GM18499 (cell line): ENCODE measurements around the gene EHD3.

Experiments used
- ATAC-seq: cut with Tn5 transposase; IDR thresholded peaks from one replicate; pipeline ENCODE4 v1.9.1; 2021; ENCODE audit warnings: moderate number of reproducible peaks; ENCODE audit not compliant: insufficient read depth, unreplicated experiment

The EHD3 gene

DNA sequence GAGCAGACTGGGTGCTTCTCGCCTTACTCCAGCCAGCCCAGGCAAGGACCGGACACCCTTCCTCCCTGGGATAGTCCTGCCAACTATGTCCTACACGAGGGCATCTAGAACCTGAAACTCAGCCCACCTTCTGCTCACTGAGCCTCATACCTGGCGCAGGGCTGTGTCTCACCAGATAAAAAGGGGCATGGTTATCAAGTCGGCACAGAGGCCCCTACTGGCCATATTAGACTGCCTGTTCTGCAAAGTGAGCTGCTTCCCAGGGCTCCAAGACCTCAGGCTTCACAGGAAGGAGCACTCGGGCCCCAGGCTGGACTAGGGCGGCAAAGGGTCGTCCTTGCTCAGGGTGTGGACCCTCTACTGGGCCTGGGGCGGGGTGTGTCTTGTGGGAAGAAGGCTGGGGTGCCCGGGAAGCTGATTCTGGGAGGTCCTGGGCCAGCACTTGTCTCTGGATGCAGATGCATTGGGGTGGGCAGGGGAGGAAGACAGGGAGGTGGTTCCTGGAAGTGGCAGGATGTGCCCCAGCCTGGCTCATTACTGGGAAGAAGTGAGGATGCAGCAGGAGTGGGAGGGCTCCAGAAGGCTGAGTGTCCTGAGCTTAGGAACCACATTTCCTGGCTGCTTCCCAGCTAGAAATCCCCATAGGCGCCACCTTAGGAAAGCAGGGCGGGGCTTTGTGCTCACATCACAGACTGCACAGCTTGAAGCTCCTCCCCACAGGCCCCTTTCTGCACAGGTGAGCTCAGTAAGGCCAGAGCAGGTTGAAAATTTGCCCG is 19.6 kb downstream of the EHD3 start:
- ATAC-seq, result no peak

DNA sequence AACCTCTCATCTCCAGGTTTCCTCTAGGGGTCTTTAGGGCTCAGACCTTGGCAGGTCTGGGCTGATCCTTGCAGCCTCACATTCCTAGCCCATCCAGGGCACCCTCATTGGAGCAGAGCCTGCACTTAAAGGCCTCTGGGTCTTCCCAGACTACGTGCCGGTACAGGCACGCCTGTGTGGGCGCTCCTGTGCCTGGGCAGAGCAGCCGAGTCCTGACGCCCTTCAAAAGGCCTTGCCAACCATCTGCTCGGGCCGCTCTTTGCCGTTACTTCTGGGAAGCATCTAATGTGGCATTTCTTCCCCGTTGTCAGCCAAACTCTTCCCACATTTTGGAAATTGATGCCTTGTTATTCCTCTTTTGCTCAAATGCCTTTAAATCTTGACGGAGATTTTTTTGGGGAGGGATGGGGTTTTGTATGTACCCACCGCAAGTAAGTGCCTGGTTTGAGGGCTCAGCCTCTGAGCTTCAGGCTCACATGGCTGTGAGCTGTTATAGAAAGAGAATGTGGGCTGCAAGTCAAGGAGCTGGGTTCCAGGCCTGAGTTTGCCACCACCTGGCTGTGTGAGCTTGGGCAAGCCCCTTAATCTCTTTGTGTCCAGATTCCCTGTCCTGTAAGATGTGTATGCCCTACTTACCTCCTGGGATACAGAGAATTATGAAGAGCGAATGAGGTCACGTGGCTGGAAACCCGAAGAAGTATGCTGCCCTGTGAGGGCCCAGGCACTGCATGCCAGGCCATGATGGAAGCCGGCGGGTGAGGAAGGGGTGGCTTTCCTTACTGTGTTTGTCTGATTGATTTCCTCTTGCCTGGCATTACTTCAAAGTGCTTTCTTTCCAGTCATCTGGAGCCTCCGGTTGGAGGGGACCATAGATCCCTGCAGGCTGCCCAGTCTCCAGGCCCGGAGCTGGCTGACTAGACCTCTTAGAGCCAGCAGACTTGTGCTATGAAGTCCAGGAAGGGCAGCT is 20.6 kb downstream of the EHD3 start:
- no peak for ATAC-seq

DNA sequence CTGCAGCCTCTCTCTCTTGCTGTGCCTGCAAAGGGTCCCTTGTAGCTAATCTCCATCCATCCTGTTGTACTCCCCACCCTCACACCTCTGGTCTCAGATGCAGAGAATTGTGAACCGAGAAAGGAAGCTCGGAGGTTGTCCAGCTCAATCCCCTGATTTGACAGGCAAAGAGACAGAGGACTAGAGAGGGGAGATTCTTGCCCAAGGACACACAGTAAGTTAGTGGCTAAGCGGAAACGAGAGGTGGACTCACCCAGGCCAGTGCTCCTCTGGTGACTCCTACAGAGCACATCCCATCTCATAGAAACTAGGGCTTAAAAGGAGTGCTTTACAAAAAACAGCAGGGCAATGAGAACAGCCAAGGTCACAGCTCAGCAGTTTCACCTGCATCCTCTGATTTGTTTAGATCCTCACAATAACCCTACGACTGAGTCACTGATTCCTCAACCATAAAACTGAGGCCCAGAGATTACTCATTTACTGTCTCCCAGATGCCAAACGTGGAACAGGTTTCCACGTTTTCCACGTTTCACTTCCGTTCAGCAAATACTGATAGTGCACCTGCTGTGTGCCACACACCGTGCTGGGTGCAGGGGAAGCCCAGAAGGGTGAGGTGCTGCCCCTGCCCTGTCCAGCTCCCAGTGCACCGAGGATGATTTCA is 22.1 kb downstream of the EHD3 start:
- ATAC-seq, result peak; percentile 62

DNA sequence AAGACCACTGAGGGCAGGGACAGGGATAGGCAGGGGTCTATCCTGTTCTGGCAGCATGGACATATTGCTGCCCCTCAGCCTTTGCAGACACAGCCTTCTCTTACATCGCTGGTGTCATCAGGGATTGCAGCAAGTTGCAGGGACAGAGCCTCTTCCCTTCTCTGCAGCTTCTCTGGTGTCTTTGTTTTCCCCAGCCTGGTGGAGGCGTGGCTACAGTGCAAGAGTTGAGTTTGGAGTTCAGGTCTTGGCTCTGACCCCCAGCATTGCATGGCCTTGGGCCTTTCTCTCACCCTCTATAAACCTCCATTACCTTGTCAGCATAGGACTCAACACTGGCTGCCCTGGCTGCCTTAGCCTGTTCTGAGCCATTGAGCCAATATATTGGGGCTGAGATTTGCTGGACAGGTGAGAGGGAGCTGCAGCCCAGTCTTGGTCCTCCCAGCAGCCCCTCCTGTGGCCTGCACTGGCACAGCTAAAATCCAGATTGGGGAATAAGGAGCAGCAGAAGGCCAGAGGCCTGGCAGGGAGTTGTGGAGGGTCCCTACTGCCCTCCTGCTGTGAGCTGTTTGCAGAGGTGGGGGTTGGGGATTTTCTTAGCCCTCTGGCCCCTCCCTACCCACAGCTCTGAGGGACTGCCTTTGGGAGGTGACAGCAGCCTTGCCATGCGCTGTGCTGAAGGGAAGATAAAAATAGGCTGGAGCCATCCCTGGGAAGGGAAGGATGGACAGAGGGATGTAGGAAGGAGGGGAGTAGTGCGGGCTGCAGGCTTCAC is 22.8 kb downstream of the EHD3 start:
- no peak for ATAC-seq

DNA sequence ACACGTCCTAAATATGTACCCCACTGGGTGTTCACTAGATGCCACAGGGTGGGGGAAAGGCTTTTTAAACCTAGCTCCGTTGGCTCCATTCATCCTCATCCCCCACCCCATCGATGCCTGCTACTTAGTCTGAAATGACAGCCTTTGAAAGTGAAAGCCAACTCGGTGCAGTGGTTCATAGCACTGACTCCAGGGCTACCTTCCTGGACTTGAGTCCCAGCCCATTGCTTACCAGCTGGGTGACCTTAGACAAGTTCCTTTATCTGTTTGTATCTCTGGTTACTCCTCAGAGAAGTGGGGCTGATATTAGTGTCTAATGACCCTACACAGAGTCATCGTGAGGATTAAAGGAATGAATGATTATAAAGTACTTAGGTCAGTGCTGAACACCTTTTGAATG is 24.4 kb downstream of the EHD3 start:
- no peak for ATAC-seq

DNA sequence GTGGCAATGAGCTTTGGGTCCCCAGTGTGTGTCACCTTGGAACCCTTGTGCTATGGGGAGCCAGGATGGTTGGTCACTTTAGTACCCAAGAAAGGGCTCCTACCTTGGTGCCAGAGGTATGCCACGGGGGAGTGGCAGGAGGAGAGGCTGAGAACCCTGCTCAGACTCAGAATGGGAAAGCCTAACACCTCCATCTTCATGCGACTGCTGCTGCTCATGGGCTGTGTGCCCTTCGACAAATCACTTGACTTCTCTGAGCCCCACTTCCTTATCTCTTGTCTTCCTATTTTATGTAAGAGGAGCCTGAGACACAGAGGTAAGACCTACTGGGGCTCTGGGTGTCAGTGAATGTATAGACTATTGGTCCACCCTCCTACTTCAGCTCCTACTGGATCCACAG is 25.1 kb downstream of the EHD3 start:
- no peak for ATAC-seq

DNA sequence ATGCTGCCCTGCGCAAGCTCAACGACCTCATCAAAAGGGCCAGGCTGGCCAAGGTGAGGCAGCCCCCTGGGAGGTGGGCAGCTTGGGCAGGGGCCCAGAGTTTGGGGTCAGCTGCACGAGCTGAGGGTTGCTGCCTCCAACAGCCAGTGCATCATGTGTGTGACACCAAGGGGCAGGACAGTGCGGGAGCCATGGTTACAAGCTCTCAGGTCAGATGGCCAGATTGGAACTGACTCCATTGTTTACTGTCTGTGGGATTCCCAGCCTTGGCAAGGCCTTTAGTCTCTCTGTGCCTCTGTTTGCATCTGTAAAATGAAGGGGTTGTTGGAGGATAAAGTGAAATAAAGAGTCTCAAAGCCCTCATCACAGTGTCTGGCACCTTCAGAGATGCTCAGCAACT is 26.9 kb downstream of the EHD3 start:
- ATAC-seq, result no peak

DNA sequence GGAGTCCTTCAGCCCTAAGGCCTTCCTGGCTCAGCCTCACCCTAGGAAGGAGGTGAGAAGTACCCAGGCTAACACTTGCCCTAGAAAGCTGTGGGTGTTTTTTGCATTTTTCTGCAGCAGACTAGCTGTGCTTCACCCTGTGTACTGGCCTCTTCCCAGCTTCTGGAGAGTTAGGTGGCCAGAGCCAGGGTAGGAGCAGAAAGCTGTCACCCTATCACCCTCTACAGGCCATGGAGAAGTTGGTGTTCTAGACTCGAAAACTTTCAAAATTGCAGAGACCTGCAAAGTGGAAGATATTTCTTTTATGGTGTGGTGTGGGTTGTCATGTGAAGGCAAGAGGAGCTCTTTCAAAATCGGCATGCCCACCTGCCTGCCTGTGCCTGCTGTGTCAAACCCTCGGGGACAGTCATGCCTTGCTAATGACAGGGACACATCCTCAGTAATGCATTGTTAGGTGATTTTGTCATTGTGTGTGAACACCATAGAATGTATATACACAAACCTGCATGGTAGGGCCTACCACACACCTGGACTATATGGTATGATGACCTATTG is 29.8 kb downstream of the EHD3 start:
- ATAC-seq, result no peak

DNA sequence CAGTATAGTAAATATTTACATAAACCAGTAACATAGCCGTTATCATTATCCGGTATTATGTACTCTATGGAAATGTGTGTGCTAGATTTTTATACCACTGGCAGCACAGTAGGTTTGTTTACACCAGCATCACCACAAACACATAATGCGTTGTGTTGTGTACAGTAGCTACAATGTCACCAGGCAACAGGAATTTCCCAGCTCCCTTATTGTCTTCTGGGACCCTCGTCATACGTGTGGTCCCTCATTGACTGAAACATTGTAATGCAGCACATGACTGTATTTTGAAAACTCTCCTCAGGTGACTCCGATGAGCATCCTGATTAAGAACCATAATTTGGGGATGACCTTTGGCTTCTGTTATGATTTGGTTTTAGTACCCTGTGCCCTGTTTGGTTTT is 31.3 kb downstream of the EHD3 start:
- no peak for ATAC-seq

DNA sequence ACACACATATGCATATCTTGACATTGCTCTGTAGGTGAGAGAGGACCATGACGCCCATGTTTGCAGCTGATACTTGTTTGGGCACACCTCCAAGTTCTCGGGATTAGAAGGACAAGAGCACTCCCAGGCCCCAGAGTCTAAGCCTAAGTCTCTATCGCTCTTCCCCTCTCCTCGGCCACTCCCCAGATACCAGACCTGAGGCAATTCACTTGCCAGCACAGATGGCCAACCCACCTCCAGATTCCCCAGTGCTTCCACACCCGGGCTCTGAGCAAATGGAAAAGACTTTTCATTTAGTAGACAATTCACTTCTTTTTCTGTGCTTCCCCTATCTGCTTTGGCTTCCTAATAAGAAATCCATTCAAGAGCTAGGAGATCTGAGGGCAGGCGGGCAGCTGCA is 32.9 kb downstream of the EHD3 start:
- ATAC-seq, result no peak

DNA sequence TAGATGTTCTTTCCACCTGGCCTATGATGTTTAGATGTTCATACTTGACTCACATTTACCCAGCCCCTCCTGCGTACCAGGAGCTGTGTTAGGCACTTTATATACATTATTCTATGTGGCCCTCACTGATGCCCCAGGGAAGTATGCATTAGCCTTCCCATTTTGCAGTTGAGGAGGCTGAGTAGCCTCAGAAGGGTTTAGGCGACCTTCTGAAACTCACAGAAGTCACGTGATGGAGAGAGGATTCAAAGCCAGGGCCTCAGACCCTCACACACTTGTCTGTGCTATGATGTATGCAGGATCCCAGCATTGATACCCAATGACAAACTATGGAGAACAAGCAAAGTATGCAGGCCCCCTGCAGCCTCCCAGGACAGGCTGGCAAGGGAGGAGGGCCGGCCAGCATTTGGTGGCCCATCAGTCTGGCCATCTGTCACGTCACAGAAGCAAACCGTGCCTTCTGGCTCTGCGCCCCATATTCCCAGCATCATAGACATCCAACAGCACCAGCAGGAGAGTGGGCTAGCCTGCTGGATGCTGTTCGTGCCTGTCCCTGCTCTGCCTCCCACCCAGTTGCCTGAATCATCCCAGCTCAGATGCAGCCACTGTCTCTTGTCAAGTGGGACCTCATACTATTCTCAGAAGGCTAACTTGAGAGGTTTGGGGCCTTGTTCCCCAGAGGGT is 33.6 kb downstream of the EHD3 start:
- ATAC-seq, result no peak

DNA sequence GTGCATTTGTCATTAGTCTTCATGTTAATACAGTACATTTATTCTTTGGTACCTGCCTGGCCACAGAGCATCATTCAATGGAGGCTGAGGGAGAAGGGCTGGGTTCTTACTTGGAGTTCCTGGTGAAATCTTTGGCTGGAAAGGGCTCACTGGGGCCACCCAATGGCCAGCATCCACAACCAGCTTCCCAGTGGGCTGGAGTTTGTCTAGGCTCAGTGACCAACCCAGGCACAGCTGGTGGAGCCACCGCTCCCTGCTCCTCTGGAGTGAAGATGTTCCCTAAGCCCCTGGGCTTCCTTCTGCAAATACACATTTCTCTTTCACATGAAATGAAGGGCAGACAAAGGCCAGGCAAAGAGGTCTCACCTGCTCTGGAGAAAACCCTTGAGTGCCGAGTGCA is 34.4 kb downstream of the EHD3 start:
- no peak for ATAC-seq

DNA sequence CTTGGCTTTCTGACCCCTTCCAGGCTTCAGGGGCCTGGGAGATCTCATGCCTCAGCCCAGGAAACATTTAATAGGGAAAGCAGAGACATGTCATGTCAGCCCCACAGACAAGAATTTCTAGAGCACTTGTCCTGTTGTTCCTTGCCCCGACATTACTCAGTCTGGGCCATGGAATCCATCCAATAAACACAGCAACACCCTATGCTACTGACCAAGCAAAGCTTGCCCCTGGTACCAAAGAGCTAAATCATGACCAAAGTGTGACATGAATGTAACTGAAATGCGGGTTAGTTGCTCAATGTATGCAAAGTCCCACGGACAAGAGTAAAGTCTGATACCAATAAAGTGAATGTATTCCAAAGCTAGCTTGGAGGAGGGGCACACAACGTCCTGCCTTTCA is 35.1 kb downstream of the EHD3 start:
- no peak for ATAC-seq

DNA sequence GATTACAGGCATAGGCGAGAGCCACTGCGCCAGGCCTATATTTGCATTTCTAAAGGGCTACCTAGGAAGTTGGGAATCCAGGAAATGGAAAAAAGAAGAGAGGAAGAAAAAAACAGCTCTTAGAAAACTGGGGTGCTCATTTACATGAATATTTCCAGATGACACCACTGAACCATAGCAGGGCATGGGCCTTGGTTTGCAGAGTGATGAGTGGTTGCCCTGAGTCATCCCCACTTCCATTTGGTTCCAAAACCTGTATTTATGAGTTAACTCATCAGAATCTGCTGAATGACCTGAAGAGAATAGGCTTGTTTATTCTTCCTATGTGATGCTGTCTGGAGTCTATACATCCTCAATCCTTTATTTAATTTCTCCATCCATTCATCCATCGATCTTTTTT is 36.2 kb downstream of the EHD3 start:
- ATAC-seq, result no peak

DNA sequence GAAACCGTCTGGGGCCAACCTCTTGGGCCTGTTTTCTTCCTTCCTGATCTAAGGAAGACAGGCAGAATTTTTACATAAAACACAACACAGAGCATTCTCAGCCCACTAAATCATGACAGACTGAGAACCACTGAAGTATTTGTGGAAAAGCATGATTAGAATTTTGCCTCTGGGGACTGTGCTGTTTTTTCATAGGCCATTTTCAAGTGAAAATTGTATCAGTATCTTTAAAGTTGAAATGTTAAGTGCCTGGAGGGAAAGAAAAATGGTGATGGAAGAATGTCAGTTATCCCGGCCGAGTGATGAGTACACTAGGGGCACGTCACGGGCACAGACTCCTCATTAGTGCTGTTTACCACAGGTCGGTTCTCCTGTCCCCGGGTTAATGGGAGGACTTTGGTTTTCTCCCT is 36.9 kb downstream of the EHD3 start:
- ATAC-seq, result no peak

DNA sequence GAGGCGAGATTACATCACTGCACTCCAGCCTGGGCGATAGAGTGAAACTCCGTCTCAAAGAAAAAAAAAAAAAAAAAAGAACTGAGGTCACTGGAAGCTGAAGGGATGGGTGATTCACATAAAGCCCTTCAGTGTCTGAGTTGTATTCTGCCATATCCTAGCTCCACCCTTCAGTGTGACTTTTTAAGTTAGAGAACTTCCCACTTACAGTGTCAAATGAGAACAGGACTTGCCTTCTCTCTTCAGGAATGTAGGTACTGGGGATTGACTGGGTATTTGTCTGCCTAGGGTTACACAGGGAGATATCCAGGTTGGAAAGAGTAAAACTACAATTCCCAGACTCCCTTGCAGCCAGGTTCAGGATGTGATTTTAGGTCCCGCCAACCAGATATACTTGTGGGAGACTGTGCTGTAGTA is 37.9 kb downstream of the EHD3 start:
- ATAC-seq, result no peak

DNA sequence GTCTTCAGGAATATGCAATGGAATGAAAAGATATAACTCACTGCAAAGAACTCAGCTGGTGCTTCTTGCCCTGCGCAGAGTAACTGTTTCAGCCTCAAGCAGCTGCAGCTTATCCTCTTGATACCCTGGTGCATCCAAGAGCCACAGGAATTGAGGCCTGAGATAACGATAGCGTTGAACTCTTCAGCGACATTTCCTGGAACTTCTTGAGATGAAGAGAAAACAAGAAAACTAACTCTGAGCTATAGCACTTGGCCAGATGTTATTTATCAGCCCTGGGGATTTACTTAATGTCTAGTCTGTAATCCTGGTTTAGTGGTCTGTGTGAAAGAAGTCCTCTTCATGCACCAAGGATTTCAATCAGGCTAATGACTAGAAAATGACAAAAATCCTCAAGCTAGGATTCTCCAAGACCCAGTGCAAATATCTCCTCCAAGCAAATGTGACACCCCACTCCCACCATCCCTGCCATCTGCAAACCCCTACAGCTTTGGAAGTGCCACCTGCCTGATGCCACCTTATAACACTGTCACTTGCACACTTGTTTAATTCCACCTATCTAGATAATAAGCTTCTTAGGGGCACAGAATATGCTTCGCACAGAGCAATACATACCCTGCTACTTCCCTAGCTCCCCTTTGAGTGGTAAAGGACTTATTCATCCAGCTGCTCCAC is 40.6 kb downstream of the EHD3 start:
- ATAC-seq, result no peak

DNA sequence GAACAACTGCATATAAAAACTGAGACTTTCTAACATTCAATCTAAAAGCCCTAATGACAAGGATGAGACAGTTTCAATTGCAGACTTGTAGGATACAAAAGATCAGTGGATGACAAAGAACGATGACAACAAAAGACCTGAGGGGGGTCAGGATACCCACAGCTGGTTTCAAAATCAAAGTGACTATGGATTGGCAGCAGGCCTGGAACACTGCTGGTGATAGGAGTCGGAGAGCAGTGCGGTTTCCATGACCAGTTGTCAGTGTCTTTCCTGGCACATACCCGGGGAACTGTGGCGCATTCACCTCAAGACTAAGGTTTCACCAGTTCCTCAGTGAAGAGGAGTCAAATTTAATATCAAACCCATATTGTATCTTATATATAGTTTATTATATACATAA is 42.0 kb downstream of the EHD3 start:
- no peak for ATAC-seq

DNA sequence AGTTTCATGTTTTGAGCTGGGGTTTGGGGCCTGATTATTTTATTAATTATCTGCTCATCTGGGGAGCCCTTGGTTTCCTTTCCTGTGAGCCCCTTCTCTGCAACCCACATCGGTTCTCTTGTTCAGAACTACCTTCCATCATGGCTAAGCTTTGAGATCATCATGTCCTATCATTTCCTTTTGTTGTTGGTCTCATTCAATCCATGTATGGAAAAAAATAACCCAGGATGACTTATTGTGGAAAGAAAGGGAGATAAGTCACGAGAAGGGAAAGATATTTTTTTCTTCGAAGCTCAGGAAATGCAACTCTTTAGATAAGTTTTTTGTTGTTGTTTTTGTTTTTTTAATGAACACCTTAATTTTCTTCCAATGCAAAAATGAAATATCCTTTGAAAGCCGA is 43.7 kb downstream of the EHD3 start:
- ATAC-seq, result no peak
